GM19397 (cell line): ENCODE results near the gene ABL2.
A peak's percentile ranks its signal among the peaks of the same experiment; 100 is the strongest.

ENCODE experiments used
- ATAC-seq: cut with Tn5 transposase; IDR thresholded peaks from one replicate; pipeline ENCODE4 v1.9.1; 2021; ENCODE audit warnings: mild to moderate bottlenecking, moderate library complexity; ENCODE audit not compliant: unreplicated experiment

The ABL2 gene

DNA sequence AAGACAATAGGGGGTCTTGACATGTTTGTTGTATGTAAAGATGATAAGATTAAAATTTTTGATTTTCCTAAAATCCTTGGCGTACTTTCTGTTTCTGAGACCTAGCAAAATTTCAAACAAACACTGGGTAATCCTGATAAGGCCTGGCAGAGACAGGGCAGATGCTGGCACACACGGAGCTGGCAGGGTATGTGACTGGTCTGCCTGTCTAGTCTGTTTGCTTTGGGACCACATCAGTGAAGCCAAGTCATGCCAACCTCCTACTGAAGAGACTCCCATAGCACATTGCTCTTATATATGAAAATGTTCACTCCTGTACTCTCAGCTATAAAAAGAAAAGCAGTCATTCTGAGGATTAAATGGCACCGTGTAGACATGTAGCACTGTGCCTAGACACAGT lies 133.6 kb downstream of the ABL2 start:
- ATAC-seq = no peak

DNA sequence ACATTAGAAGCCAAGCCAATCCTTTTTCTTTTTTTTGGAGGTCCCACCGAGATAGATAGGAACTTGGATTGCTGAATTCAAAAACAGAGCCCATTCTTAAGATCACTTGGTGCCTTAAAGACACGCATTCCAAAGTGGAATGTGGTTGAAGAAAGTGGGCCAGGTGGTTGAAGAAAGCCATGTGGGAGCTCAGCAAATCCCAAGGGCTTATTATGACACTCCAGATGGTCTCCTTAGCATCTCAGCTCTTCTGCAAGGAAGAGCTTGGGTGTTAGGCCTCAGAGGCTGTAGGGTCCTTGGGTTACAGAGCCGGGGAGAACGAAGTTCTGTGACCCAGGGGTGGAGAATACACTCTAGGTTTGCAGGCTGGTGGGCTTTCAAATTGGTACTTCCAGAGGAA lies 134.1 kb downstream of the ABL2 start:
- ATAC-seq = no peak

DNA sequence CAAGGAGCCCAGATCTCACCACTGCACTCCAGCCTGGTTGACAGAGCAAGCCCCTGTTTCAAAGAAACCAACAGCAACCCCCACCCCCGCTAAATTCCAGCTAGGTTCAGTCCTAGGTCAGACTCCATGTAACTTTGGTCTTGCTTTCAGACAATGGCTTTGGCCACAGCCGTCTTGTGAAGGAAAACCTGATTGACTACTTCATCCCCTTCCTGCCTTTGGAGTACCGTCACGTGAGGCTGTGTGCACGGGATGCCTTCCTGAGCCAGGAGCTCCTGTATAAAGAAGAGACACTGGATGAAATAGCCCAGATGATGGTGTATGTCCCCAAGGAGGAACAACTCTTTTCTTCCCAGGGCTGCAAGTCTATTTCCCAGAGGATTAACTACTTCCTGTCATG lies 134.7 kb downstream of the ABL2 start:
- no peak for ATAC-seq

DNA sequence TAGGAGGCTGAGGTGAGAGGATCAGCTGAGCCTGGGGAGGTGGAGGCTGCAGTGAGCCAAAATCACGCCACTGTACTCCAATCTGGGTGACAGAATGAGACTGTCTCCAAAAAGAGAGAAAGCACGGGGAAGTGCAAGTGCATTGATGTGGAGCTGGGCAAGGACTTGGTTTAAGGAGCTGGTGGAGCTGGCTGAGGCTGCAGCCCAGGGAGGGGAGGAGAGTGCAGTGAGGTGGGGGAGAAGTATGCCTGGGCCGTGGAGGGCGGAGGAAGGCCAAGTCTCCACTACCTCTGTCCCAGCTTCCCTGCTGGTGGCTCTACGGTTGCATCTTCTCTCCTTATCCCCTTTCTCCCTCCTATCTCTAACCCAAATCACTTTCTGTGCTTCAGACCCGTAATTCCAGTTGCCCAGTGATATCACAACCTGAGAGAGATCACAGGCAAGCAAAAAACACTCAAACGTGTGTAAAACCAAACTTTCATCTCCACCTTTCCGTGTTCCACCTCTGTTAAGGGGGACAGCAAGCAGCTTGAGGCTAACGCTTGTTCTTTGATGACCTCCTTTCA lies 136.5 kb downstream of the ABL2 start:
- no peak for ATAC-seq

DNA sequence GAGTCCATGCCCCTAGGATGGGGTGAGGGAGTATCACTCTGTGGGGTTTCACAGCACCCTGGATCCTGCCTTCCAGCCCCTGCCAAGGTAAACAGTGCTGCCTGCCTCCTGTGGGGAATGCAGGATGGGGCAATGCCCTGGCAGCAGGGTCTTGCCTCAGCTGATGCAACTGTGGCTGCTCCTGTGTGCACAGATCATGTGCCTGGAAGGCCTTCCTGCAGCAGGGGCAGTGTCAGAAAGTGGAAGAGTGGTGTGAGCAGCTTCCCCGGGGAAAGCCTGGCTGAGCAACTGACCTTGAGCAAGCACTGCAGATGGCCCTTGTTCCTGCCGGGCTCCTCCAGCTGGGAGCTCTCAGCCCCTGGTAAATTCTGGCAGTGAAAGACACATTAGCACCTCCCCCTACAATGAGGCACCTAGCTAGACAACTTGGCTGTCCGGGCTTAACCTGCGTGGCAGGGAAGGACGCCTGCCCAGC lies 137.7 kb downstream of the ABL2 start:
- no peak for ATAC-seq

DNA sequence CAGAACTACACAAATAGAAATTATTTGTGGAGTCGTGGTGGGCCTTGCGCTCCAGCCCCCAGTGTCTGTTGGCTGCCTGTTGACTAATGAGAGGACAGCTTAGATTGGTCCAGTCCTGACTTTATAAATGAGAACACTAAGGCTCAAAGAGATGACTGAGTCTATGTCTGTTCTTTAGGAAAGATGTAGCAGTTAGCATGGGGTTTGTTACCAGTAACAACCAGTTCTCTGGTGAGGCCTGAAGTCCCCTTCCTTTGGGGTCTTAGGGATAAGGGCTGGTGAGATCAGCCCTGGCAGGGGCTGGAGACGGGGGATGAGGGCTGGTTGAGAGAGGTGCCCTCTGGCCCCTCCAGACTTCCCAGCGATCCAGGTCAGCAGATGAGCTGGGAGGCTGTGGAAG lies 138.6 kb downstream of the ABL2 start:
- no peak for ATAC-seq

DNA sequence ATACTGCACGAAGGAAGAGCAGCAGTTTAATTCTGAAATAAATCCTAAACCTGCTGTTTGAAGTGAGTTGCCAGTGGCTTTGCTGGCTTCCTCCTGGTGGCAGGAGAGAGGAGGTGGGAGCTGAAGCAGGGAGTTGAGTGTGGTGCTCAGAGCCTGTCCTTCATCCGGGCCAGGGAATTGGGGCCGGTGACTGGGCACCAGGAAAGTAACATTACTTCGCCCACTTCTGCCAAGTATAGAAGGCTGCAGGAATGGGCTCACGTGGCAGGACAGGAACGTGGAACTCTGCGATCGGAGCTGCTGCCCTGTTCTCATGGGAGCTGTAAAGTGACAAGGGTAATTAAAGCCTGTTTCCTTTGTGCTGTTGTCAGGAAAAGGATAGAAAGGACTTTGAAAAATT lies 139.0 kb downstream of the ABL2 start:
- no peak for ATAC-seq

DNA sequence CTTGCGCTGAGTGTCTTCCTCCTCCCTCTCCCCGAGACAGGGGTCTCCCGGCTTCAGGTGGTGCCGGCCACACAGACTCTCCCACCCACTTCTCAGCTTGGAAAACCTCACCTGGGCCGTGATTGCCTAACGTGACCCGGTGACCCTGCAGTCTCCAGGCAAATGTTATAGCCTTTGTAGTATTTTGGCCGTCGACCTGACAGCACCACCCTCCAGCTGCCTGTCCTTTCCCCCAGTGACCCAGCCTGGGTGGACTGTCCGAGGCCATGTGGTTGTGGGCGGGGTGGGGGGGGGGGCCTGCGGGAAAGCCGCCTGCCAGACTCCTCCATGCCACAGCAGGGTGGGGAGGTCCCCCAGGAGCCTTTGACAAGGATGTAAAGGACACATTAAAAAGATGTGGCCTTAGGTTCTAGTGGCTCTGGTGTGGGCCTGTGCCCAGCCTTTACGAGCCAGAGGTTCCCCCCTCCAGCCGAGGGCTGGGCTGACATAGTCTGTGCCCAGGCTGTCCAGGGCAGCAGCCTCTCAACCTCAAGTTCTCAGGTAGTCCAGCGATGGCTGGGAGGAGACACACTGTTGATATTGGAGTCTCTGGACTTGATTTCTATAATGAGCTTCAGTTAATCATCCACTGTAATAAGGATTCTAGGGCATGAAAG lies 139.5 kb downstream of the ABL2 start:
- no peak for ATAC-seq

DNA sequence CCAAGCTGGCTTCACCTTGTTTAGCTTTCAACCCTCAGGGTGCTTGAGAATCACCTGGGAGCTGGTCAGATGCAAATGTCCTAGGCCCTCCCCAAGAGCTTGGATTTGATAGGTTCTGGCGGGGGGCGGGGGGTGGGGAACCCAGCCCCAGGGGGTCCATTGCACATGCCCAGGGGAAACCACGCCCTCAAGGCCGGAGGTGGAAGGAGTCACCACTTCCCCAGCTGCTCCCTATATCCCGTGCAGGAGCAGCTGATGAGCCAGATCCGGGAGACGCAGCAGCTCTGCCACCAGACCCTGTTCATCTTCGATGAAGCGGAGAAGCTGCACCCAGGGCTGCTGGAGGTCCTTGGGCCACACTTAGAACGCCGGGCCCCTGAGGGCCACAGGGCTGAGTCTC lies 141.8 kb downstream of the ABL2 start:
- ATAC-seq = no peak

DNA sequence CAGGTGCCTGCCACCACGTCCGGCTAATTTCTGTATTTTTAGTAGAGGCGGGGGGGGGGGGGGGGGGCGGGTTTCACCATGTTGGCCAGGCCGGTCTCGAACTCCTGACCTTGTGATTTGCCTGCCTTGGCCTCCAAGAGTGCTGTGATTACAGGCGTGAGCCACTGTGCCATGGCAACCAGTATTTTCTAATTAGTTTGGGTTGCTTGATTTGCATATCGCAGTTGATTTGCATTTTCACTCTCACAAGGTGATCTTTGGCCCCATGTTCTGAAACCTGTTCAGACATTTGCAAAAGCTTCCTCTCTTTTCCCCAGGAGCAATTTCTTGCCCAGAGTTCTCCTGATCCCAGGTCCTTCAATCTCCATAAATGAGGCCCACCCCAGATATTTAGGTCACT lies 145.9 kb downstream of the ABL2 start:
- no peak for ATAC-seq

DNA sequence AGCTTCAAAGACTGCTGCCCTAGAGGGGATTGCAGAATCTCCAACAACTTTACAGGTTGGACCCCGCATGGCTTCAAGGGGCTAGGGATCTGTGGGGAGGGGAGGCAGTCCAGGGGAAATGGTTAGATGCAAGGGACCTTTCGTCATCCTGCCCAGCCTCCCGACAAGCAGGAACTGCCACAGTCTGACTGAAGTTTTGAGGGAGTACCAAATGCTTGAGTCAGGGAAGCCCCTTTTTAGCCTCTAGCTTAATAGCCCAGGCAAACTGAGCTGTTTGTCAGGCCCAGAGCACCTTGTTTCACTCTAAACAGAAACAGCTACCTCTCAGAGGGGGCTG lies 146.5 kb downstream of the ABL2 start:
- ATAC-seq = no peak

DNA sequence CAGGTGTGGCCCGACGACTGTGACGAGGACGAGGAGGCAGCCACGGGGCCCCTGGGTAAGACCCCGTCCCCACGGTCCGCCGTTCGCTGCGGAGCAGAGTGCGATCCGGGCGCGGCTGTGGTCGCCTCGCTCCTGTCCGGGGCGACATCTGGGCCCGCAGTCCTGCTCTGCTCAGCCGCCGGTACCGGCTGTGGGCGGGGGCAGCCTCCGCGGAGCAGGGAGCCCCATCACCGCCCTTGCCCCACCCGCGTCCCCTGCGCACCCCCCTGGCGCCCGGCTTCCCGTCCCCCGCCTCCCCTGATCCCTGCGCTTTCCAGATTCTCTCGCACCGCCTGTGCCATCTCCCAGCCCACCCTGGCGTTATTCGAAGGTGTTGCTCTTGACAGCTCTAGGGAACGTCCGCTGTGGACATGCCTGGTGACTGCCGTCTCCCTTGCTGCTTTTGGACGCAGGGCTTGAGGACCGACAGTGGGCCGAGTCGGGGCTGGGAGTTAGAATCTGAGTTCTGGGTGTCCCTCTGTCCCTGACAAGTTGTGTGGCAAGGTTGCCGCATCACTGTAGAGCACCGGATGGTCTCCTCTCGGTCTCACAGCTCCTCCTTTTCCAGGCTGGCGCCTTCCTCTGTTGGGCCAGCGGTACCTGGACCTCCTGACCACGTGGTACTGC lies 147.0 kb downstream of the ABL2 start:
- peak; percentile 23 for ATAC-seq

DNA sequence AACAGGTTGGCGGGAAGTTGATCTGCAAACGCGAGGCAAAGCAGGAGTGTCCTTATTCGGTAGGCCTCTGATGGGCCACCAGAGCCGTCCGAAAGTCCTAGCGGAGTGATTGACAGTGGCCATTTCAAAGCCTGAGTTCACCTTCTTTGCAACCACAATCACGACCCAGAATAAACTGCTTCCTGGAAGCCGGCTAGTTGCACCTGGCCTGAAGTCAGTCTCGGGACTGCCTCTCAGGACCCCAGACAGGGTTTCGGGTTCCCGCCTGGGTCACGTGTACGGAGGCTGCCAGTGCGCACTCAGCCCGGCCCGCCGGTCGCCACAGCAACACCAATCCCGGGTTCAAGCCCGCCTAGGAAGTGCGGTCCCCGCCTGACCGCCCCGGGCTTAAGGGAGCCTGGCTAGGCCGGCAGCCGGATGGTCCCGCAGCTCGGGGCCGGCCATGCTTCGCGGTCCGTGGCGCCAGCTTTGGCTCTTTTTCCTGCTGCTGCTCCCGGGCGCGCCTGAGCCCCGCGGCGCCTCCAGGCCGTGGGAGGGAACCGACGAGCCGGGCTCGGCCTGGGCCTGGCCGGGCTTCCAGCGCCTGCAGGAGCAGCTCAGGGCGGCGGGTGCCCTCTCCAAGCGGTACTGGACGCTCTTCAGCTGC lies 147.7 kb downstream of the ABL2 start, which contains the start of gene TOR3A:
Gene TOR3A (plus strand): TSS at position 384 of the 646 bp plus-strand sequence. CDS start 59 bp downstream, at position 443.
- peak; percentile 86 for ATAC-seq

DNA sequence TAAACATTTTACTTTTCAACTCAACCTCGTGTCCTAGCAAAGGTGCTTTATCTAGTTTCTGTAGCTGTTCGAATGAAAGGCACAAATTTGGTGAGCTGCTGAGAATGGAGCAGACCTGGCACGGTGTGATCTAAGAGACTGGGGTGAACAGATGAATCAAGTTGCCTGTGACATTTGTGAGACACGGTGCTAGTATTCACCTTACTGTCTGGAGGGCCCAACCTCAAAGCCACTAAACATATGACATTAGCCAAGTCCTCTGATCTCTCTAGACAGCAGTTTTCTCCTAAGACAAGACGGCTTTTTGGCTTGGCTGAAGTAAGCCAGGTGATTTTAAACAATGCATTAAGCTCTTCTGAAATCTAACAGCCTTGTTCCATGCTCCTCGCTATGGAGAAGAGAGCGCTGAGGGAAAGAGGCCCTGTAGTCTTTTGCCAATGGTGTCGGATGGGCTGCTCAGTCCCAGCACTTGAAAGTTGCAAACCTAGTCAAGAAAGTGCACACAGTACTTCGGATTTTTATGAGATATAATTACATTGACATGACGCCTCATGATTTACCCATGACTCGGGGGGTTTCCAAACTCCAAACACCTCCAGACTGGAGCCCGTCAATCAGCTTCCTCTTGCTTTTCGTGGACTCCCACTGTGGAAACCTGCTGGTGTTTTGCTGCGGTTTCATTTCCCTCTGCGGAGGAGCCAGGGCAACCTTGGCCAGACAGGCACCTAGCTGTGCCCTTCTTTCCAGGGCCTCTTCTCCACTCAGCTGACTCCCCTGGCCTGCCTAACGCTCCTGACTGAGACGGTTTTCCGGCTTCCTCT lies 148.4 kb downstream of the ABL2 start:
- ATAC-seq = no peak

DNA sequence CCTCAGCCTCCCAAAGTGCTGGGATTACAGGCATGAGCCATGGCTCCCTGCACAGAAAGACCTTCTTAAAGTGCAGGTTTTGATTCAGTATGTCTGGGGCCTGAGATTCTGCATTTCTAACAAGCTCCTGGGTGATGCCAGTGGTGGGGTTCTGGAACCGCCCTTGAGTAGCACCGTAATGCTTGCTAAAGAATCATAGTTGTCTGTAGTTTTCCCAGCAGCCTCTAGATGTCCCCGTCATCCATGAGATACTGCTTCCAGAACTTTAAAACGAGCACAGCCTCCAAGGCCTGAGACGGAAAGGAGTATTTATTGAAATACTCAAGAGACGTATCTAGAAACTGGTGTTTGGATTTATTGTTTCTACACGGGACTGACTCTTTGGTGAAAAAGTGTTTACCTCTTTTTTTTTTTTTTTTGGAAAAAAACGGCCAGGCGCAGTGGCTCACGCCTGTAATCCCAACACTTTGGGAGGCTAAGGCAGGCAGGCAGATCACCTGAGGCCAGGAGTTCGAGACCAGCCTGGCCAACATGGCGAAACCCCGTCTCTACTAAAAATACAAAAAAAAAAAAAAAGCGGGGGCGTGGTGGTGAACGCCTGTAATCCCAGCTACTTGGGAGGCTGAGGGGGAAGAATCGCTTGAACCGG lies 150.2 kb downstream of the ABL2 start:
- ATAC-seq = no peak

DNA sequence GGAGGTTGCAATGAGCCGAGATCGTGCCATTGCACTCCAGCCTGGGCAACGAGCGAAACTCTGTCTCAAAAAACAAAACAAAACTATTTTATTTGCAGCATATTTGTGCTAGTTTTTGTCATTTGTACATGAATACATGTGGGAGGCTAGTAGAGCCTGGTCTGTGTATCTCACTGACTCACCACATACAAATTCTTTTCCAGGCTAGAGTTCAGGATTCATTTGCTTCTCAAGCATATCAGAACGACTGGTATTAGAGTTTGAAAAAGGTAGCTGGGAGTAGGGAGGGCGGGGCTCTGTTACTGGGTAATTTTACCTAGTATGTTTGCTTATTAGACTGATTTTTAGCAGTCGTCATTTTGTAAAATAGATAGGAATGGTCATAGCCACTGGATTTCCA lies 152.1 kb downstream of the ABL2 start:
- ATAC-seq = no peak

DNA sequence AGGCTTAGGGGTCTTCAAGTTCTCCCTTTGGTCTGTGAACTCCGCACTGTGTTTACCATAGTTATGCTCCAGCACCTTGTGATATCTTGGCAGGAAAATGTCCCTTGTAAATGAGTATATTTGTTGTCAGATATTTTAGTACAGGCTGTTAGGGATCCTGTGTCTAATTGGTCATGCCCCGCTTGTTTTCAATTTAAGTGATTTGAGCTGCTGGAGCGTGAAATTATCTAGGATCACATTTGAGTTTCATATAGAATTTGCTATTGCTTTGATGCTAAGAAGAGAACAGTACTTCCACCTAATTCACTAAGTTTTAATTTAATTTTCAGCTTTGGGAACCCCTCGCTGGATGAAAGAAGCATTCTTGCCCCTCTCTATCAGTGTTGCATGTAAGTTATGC lies 163.0 kb downstream of the ABL2 start:
- no peak for ATAC-seq

DNA sequence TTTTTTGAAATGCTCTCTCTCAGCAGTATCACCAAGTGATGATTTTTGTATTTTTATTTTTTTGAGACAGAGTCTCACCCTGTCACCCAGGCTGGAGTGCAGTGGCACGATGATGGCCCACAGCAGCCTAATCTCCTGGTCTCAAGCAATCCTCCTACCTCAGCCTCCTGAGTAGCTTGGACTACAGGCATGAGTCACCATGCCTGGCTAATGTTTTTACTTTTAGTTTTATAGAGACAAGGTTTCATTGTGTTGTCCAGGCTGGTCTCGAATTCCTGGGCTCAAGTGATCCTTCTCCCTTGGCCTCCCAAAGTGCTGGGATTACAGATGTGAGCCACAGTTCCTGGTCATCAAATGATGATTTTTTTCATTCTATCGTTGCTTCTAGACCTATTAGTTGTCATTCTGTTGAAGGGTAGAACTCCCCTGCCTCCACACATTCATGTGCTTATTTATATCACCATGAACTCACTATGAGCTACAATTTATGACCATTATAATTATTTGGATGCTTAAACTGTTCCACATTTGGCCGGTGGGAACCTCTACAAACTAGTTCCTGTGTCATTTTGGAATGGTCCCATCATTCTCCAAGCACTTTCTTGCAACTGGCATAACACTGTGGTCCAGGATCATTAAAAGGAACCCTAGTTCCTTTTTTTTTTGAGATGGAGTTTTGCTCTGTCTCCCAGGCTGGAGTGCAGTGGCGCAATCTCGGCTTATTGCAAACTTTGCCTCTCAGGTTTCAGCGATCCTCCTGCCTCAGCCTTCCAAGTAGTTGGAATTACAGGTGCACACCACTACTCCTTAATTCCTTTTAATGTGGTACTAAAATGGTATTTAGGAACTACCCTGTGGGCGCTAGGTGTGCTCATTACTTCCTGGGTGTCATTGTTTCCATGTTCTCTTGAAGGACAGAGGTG lies 167.9 kb downstream of the ABL2 start:
- ATAC-seq = no peak
